Stimulated activated CD8-positive, alpha-beta memory T cell treated with anti-CD3 and anti-CD28 coated beads, Interleukin-4, amount 100 ng/mL, for 48 hours (primary cell): ENCODE measurements around the gene CLOCK.

Experiments
- DNase-seq: peaks from one replicate; pipeline ENCODE4 v3.0.0-alpha.2; 2020

CLOCK gene

GRCh38 chr4:55538531-55538930 lies 8.2 kb downstream of the CLOCK start:
- DNase-seq = no peak

GRCh38 chr4:55534306-55534705 lies 12.4 kb downstream of the CLOCK start:
- no peak for DNase-seq

- no peak for DNase-seq
Measured at GRCh38 chr4:55530691-55531090, 16.0 kb downstream of the CLOCK start.

GRCh38 chr4:55530167-55530566 lies 16.5 kb downstream of the CLOCK start:
- no peak for DNase-seq

- no peak for DNase-seq
Measured at GRCh38 chr4:55528491-55528890, 18.2 kb downstream of the CLOCK start.

- DNase-seq = no peak
Measured at GRCh38 chr4:55524844-55525571, 21.7 kb downstream of the CLOCK start.

GRCh38 chr4:55518442-55518841 lies 28.3 kb downstream of the CLOCK start:
- DNase-seq = no peak

GRCh38 chr4:55517526-55518229 lies 29.0 kb downstream of the CLOCK start:
- DNase-seq = no peak

GRCh38 chr4:55512922-55513571 lies 33.7 kb downstream of the CLOCK start:
- no peak for DNase-seq

- no peak for DNase-seq
Measured at GRCh38 chr4:55512077-55512476, 34.6 kb downstream of the CLOCK start.

- no peak for DNase-seq
Measured at GRCh38 chr4:55510685-55511084, 36.0 kb downstream of the CLOCK start.

- no peak for DNase-seq
Measured at GRCh38 chr4:55509266-55509665, 37.4 kb downstream of the CLOCK start.

GRCh38 chr4:55507612-55508011 lies 39.1 kb downstream of the CLOCK start:
- no peak for DNase-seq

- DNase-seq = no peak
Measured at GRCh38 chr4:55503169-55503568, 43.5 kb downstream of the CLOCK start.

GRCh38 chr4:55500072-55500471 lies 46.6 kb downstream of the CLOCK start:
- no peak for DNase-seq

GRCh38 chr4:55499495-55499894 lies 47.2 kb downstream of the CLOCK start:
- DNase-seq = no peak

GRCh38 chr4:55498051-55498450 lies 48.7 kb downstream of the CLOCK start:
- DNase-seq = no peak

- DNase-seq = no peak
Measured at GRCh38 chr4:55491486-55491885, 55.2 kb downstream of the CLOCK start.

- DNase-seq = no peak
Measured at GRCh38 chr4:55488716-55489115, 58.0 kb downstream of the CLOCK start.

- DNase-seq = no peak
Measured at GRCh38 chr4:55485821-55486220, 60.9 kb downstream of the CLOCK start.

GRCh38 chr4:55483315-55483714 lies 63.4 kb downstream of the CLOCK start:
- no peak for DNase-seq

- no peak for DNase-seq
Measured at GRCh38 chr4:55475394-55476243, 71.1 kb downstream of the CLOCK start.

- no peak for DNase-seq
Measured at GRCh38 chr4:55469979-55470378, 76.7 kb downstream of the CLOCK start.
